Liver (tissue), 9 donors: ENCODE results near the gene TMEM178B. TPM values are rescaled to one million over a fixed set of nuclear protein-coding genes. Genes with fewer than 3 reads are reported as not detected.

Source experiments
- DNase-seq: peaks from one replicate; pipeline ENCODE4 v3.0.0-alpha.2; 2017; ENCODE audit warnings: low spot score
- H3K27ac ChIP-seq, 2 donors: one replicate each; pipeline ENCODE4 v1.7.0; 2013; ENCODE audit warnings: inconsistent platforms in 2 of 2, low read length in 2 of 2, control low read depth in 1 of 2, low read depth in 1 of 2, mild to moderate bottlenecking in 1 of 2
- H3K27me3 ChIP-seq, 4 donors: one replicate each; pipeline versions ENCODE4 v1.6.1 to v1.7.0; 2013; ENCODE audit warnings: low read length in 3 of 4, inconsistent platforms in 1 of 4, mild to moderate bottlenecking in 1 of 4, moderate library complexity in 1 of 4; ENCODE audit not compliant: control insufficient read depth in 4 of 4, insufficient read depth in 4 of 4
- H3K36me3 ChIP-seq, 4 donors: one replicate each; pipeline versions ENCODE4 v1.6.1 to v1.7.0; 2013; ENCODE audit warnings: low read length in 3 of 4, mild to moderate bottlenecking in 3 of 4, low read depth in 1 of 4, moderate library complexity in 1 of 4; ENCODE audit not compliant: control insufficient read depth in 4 of 4, insufficient read depth in 3 of 4
- H3K4me1 ChIP-seq, 4 donors: one replicate each; pipeline versions ENCODE4 v1.6.1 to v1.7.0; 2013; ENCODE audit warnings: low read length in 3 of 4, mild to moderate bottlenecking in 3 of 4, moderate library complexity in 1 of 4; ENCODE audit not compliant: control insufficient read depth in 4 of 4, insufficient read depth in 4 of 4
- H3K4me3 ChIP-seq, 3 donors: one replicate each; pipeline versions ENCODE4 v1.6.1 to v1.7.0; 2013; ENCODE audit warnings: low read length in 3 of 3, control low read depth in 1 of 3, low read depth in 1 of 3, mild to moderate bottlenecking in 1 of 3
- H3K9ac ChIP-seq, 2 donors: one replicate each; pipeline ENCODE4 v1.7.0; 2013; ENCODE audit warnings: low read length in 2 of 2, mild to moderate bottlenecking in 2 of 2, moderate library complexity in 2 of 2, control low read depth in 1 of 2, low read depth in 1 of 2
- H3K9me3 ChIP-seq, 4 donors: one replicate each; pipeline versions ENCODE4 v1.6.1 to v1.7.0; 2013; ENCODE audit warnings: low read length in 3 of 4; ENCODE audit not compliant: control insufficient read depth in 4 of 4
- EGR1 ChIP-seq, 2 donors: IDR thresholded peaks; 2 replicates each; pipeline ENCODE4 v1.6.1; 2016 to 2018; ENCODE audit warnings: antibody characterized with exemption in 2 of 2, low read depth in 2 of 2
- FOXA1 ChIP-seq: IDR thresholded peaks from 2 replicates; pipeline ENCODE4 v1.6.1; 2016; ENCODE audit warnings: antibody characterized with exemption
- FOXA2 ChIP-seq: IDR thresholded peaks from 2 replicates; pipeline ENCODE4 v1.6.1; 2016; ENCODE audit warnings: antibody characterized with exemption
- GABPA ChIP-seq, 2 donors: IDR thresholded peaks in 1 of 2; conservative IDR thresholded peaks in 1 of 2; 2 replicates each; pipeline ENCODE4 v1.6.1; 2016; ENCODE audit warnings: antibody characterized with exemption in 2 of 2, mild to moderate bottlenecking in 1 of 2, moderate library complexity in 1 of 2
- HNF4A ChIP-seq, 2 donors: conservative IDR thresholded peaks; 2 replicates each; pipeline ENCODE4 v1.6.1; 2016; ENCODE audit warnings: antibody characterized with exemption in 2 of 2, mild to moderate bottlenecking in 2 of 2
- HNF4G ChIP-seq: IDR thresholded peaks from 2 replicates; pipeline ENCODE4 v1.6.1; 2016; ENCODE audit warnings: antibody characterized with exemption
- JUND ChIP-seq, 2 donors: IDR thresholded peaks; 2 replicates each; pipeline ENCODE4 v1.6.1; 2016; ENCODE audit warnings: antibody characterized with exemption in 2 of 2
- NR2F2 ChIP-seq: IDR thresholded peaks from 2 replicates; pipeline ENCODE4 v1.6.1; 2016; ENCODE audit warnings: antibody characterized with exemption
- RAD21 ChIP-seq, 2 donors: IDR thresholded peaks; 2 replicates each; pipeline ENCODE4 v1.6.1; 2016; ENCODE audit warnings: antibody characterized with exemption in 2 of 2, mild to moderate bottlenecking in 2 of 2
- RXRA ChIP-seq, 2 donors: IDR thresholded peaks; 2 replicates each; pipeline ENCODE4 v1.6.1; 2017 to 2018; ENCODE audit warnings: antibody characterized with exemption in 2 of 2, mild to moderate bottlenecking in 1 of 2
- SP1 ChIP-seq: IDR thresholded peaks from 2 replicates; pipeline ENCODE4 v1.6.1; 2018; ENCODE audit warnings: antibody characterized with exemption, mild to moderate bottlenecking
- TAF1 ChIP-seq: conservative IDR thresholded peaks from 2 replicates; pipeline ENCODE4 v1.6.1; 2016; ENCODE audit warnings: antibody characterized with exemption, mild to moderate bottlenecking
- YY1 ChIP-seq: IDR thresholded peaks from 2 replicates; pipeline ENCODE4 v1.6.1; 2016; ENCODE audit warnings: antibody characterized with exemption, mild to moderate bottlenecking
- WGBS: extraction: QIAGEN DNeasy Blood & Tissue Kit; methylation state at CpG from one replicate; pipeline ENCODE4 v1.1.7; 2013; 5-methylcytosine and 5-hydroxymethylcytosine counted together
- polyA plus RNA-seq, 2 donors: library from polyadenylated mRNA; stranded (reverse) in 1 of 2; unstranded in 1 of 2; fragments of 200-250 nt in 1 of 2; fragments of >200 nt in 1 of 2; fragmentation: Nextera tagmentation in 1 of 2; extraction: Ambion mirVana in 1 of 2; gene quantifications; one replicate each; pipeline versions ENCODE4 v1.2.1 to v1.2.3, GENCODE V29; 2013 to 2015
- total RNA-seq, 2 donors: library from RNA; depleted of rRNA; stranded (reverse); fragments of >200 nt; gene quantifications; one replicate each; pipeline ENCODE4 v1.2.3, GENCODE V29; 2014
- TF ChIP-seq, protein P1 (sequence below): IDR thresholded peaks from 2 replicates; pipeline ENCODE4 v1.6.1; 2016; ENCODE audit warnings: antibody characterized with exemption
- TF ChIP-seq, protein P2 (sequence below): IDR thresholded peaks from 2 replicates; pipeline ENCODE4 v1.6.1; 2016; ENCODE audit warnings: antibody characterized with exemption
- TF ChIP-seq, protein P3 (sequence below): IDR thresholded peaks from 2 replicates; pipeline ENCODE4 v1.6.1; 2016; ENCODE audit warnings: antibody characterized with exemption
- TF ChIP-seq, protein P4 (sequence below): IDR thresholded peaks from 2 replicates; pipeline ENCODE4 v1.6.1; 2016; ENCODE audit warnings: antibody characterized with exemption, mild to moderate bottlenecking
- TF ChIP-seq, protein P5 (sequence below): fragments of 150-350 bp; IDR thresholded peaks from 2 replicates; pipeline ENCODE4 v1.5.1; 2017; ENCODE audit warnings: improper control_type of control experiment, low read depth, low read length; ENCODE audit not compliant: missing input control
- donor health status: healthy.
- donor health status: healthy.
- donor health status: healthy.
- donor health status: healthy.
- donor health status: healthy.

The TMEM178B gene
- total and polyA plus RNA-seq, 4 donors: under 0.01 to 0.02 (median under 0.01) TPM; not detected in 1

DNA sequence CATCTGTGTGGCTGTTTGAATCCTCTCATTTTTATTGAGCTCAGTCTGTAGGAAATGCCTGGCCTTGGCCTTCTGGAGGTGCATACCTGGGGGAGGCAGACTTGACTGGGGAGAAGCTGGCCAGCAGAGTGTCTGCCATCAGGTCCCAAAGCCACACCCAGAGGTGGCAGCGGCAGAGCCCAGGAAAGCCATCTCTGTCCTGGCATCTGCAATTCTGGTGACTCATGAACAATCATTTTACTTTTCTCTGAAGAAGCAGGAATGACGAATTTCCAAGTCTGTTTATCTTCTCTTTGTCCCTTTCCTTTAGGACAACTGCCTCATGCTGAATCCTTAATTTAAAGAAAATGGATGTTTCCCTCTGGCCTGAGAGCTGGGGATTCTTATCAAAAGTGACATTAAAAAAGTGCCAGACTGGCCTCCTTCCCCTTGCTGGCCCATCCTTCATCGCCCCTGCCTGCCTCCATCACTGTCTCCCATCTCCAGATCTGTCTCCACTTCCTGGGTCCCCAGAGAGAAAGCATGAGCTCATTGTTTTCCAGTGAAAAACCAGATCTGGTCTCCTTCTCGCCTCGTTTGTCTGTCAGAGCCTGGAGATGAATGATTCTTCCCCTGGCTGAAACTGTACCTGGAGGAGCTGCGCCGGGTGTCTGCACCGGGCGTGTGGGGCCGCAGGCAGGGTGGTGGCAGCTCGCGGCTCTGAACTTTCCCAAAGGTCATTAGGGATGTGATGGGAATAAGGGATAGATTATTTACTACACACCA lies 124.5 kb downstream of the TMEM178B start:
- 64% methylated on average over 12 of the region's 12 CpGs for WGBS
- Histone ChIP-seq H3K4me3 (no peak overlapping the region), H3K27me3 (no peaks in the 10 kb centered on the region), H3K36me3 (no peaks in the 10 kb centered on the region), H3K4me1 (no peaks in the 10 kb centered on the region), H3K9me3 (no peaks in the 10 kb centered on the region), H3K9ac (no peak overlapping the region), H3K27ac (no peak overlapping the region)
- TF ChIP-seq, protein P1, sequence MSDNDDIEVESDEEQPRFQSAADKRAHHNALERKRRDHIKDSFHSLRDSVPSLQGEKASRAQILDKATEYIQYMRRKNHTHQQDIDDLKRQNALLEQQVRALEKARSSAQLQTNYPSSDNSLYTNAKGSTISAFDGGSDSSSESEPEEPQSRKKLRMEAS: no peak
- TF ChIP-seq, protein P2, sequence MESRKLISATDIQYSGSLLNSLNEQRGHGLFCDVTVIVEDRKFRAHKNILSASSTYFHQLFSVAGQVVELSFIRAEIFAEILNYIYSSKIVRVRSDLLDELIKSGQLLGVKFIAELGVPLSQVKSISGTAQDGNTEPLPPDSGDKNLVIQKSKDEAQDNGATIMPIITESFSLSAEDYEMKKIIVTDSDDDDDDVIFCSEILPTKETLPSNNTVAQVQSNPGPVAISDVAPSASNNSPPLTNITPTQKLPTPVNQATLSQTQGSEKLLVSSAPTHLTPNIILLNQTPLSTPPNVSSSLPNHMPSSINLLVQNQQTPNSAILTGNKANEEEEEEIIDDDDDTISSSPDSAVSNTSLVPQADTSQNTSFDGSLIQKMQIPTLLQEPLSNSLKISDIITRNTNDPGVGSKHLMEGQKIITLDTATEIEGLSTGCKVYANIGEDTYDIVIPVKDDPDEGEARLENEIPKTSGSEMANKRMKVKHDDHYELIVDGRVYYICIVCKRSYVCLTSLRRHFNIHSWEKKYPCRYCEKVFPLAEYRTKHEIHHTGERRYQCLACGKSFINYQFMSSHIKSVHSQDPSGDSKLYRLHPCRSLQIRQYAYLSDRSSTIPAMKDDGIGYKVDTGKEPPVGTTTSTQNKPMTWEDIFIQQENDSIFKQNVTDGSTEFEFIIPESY: no peak
- TF ChIP-seq, protein P3, sequence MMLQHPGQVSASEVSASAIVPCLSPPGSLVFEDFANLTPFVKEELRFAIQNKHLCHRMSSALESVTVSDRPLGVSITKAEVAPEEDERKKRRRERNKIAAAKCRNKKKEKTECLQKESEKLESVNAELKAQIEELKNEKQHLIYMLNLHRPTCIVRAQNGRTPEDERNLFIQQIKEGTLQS: no peak
- no peak for TF ChIP-seq SP1
- TF ChIP-seq HNF4G: no peak
- TF ChIP-seq HNF4A (conservative IDR thresholded peaks at IDR 0.05): no peak
- TF ChIP-seq, protein P4, sequence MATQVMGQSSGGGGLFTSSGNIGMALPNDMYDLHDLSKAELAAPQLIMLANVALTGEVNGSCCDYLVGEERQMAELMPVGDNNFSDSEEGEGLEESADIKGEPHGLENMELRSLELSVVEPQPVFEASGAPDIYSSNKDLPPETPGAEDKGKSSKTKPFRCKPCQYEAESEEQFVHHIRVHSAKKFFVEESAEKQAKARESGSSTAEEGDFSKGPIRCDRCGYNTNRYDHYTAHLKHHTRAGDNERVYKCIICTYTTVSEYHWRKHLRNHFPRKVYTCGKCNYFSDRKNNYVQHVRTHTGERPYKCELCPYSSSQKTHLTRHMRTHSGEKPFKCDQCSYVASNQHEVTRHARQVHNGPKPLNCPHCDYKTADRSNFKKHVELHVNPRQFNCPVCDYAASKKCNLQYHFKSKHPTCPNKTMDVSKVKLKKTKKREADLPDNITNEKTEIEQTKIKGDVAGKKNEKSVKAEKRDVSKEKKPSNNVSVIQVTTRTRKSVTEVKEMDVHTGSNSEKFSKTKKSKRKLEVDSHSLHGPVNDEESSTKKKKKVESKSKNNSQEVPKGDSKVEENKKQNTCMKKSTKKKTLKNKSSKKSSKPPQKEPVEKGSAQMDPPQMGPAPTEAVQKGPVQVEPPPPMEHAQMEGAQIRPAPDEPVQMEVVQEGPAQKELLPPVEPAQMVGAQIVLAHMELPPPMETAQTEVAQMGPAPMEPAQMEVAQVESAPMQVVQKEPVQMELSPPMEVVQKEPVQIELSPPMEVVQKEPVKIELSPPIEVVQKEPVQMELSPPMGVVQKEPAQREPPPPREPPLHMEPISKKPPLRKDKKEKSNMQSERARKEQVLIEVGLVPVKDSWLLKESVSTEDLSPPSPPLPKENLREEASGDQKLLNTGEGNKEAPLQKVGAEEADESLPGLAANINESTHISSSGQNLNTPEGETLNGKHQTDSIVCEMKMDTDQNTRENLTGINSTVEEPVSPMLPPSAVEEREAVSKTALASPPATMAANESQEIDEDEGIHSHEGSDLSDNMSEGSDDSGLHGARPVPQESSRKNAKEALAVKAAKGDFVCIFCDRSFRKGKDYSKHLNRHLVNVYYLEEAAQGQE: no peak
- no peak for TF ChIP-seq RXRA (IDR thresholded peaks at IDR 0.05)
- TF ChIP-seq FOXA2: no peak
- no peak for TF ChIP-seq EGR1 (IDR thresholded peaks at IDR 0.05; ENCODE audit: low read depth in 2 of 2)
- TF ChIP-seq, protein P5, sequence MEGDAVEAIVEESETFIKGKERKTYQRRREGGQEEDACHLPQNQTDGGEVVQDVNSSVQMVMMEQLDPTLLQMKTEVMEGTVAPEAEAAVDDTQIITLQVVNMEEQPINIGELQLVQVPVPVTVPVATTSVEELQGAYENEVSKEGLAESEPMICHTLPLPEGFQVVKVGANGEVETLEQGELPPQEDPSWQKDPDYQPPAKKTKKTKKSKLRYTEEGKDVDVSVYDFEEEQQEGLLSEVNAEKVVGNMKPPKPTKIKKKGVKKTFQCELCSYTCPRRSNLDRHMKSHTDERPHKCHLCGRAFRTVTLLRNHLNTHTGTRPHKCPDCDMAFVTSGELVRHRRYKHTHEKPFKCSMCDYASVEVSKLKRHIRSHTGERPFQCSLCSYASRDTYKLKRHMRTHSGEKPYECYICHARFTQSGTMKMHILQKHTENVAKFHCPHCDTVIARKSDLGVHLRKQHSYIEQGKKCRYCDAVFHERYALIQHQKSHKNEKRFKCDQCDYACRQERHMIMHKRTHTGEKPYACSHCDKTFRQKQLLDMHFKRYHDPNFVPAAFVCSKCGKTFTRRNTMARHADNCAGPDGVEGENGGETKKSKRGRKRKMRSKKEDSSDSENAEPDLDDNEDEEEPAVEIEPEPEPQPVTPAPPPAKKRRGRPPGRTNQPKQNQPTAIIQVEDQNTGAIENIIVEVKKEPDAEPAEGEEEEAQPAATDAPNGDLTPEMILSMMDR: no peak
- TF ChIP-seq NR2F2: no peak
- no peak for TF ChIP-seq TAF1
- no peak for TF ChIP-seq GABPA (IDR thresholded peaks at IDR 0.05 in 1 of 2, conservative IDR thresholded peaks at IDR 0.05 in 1 of 2)
- no peak for TF ChIP-seq RAD21 (IDR thresholded peaks at IDR 0.05)
- no peak for TF ChIP-seq FOXA1
- TF ChIP-seq JUND (IDR thresholded peaks at IDR 0.05): no peak
- TF ChIP-seq YY1: no peak
- DNase-seq: no peak
